Mesothelial cell of epicardium (in vitro differentiated cells): Measurements from ENCODE around the gene ZFAND3. TPM values are rescaled to one million over a fixed set of nuclear protein-coding genes. Genes with fewer than 3 reads are reported as not detected.

Experiments
- DNase-seq, 2 experiments: peaks; one replicate each; pipeline ENCODE4 v3.0.0; 2021; ENCODE audit warnings: low spot score in 2 of 2; ENCODE audit not compliant: unreplicated experiment in 2 of 2
- H3K27ac Mint-ChIP-seq: 2 replicates; pipeline ENCODE4 v1.8.0; 2021; ENCODE audit warnings: mixed read lengths
- H3K27me3 Mint-ChIP-seq: 2 replicates; pipeline ENCODE4 v1.8.0; 2021; ENCODE audit warnings: low read depth, mixed read lengths
- H3K36me3 Mint-ChIP-seq: 2 replicates; pipeline ENCODE4 v1.8.0; 2021; ENCODE audit warnings: mixed read lengths
- H3K4me1 Mint-ChIP-seq: 2 replicates; pipeline ENCODE4 v1.8.0; 2021; ENCODE audit warnings: mixed read lengths
- H3K4me3 Mint-ChIP-seq: 2 replicates; pipeline ENCODE4 v1.8.0; 2021; ENCODE audit warnings: mild to moderate bottlenecking, moderate library complexity, mixed read lengths
- H3K9me3 Mint-ChIP-seq: 2 replicates; pipeline ENCODE4 v1.8.0; 2021; ENCODE audit warnings: mixed read lengths
- CTCF ChIP-seq: fragments of 200-600 bp; sonication (generic); IDR thresholded peaks from one replicate; pipeline ENCODE4 v1.5.0; 2021; ENCODE audit warnings: antibody characterized with exemption; ENCODE audit not compliant: unreplicated experiment
- total RNA-seq: library from RNA; stranded (reverse); gene quantifications from 3 replicates; pipeline ENCODE4 v1.2.1, GENCODE V29; 2021

Gene ZFAND3
- total RNA-seq, 1 donor from 2014 or later: 81.2 TPM

GRCh38 chr6:37779902-37780628 is 39.5 kb upstream of the ZFAND3 start:
- Mint-ChIP-seq H3K9me3 (no peaks in the 10 kb centered on the region), H3K4me3 (no peak overlapping the region), H3K4me1 (peaks cover 32% of the 10 kb centered on the region)

GRCh38 chr6:37781788-37782187 is 37.7 kb upstream of the ZFAND3 start:
- Mint-ChIP-seq H3K36me3 (no peaks in the 10 kb centered on the region), H3K27ac (no peak overlapping the region), H3K27me3 (peaks cover 8% of the 10 kb centered on the region)

More at GRCh38 chr6:37779902-37780628, 39.5 kb upstream of the ZFAND3 start:
- Mint-ChIP-seq H3K36me3 (no peaks in the 10 kb centered on the region), H3K27ac (no peak overlapping the region), H3K27me3 (peaks cover 6% of the 10 kb centered on the region)
- DNase-seq: no peak
- no peak for TF ChIP-seq CTCF

GRCh38 chr6:37783025-37783855 is 36.3 kb upstream of the ZFAND3 start:
- DNase-seq: peak in 1 of 2 experiments; percentile 51
- H3K27me3 Mint-ChIP-seq: peaks cover 5% of the 10 kb centered on the region
- no peaks in the 10 kb centered on the region for H3K36me3 Mint-ChIP-seq
- TF ChIP-seq CTCF: no peak
- H3K4me1 Mint-ChIP-seq: peaks cover 27% of the 10 kb centered on the region
- peak overlapping the region; percentile 69 for H3K27ac Mint-ChIP-seq
- no peaks in the 10 kb centered on the region for H3K9me3 Mint-ChIP-seq
- peak overlapping the region; percentile 66 for H3K4me3 Mint-ChIP-seq

More at GRCh38 chr6:37781788-37782187, 37.7 kb upstream of the ZFAND3 start:
- peaks cover 37% of the 10 kb centered on the region for H3K4me1 Mint-ChIP-seq
- no peak for TF ChIP-seq CTCF
- H3K4me3 Mint-ChIP-seq: no peak overlapping the region
- no peaks in the 10 kb centered on the region for H3K9me3 Mint-ChIP-seq
- DNase-seq: no peak

GRCh38 chr6:37783856-37784584 is 35.5 kb upstream of the ZFAND3 start:
- Mint-ChIP-seq H3K4me1 (peaks cover 27% of the 10 kb centered on the region), H3K9me3 (no peaks in the 10 kb centered on the region), H3K4me3 (peak overlapping the region; percentile 66), H3K36me3 (no peaks in the 10 kb centered on the region), H3K27me3 (peaks cover 5% of the 10 kb centered on the region), H3K27ac (peak overlapping the region; percentile 64)
- no peak for TF ChIP-seq CTCF
- DNase-seq: no peak

GRCh38 chr6:37784585-37784967 is 35.0 kb upstream of the ZFAND3 start:
- Mint-ChIP-seq H3K4me1 (peaks cover 27% of the 10 kb centered on the region), H3K4me3 (peak overlapping the region; percentile 66), H3K9me3 (no peaks in the 10 kb centered on the region), H3K27me3 (peaks cover 5% of the 10 kb centered on the region), H3K27ac (no peak overlapping the region), H3K36me3 (no peaks in the 10 kb centered on the region)
- no peak for TF ChIP-seq CTCF
- DNase-seq: no peak
